Activated naive CD4-positive, alpha-beta T cell treated with anti-CD3 and anti-CD28 coated beads, Interleukin-2, amount 10 ng/mL, durations not matched to agents 7 days and 5 days (primary cell): ENCODE measurements around the gene GAB2.

Source experiments
- CTCF ChIA-PET: fragments of 350-600 bp; sonication (Branson Sonifier 250); formaldehyde crosslinking; loops from one replicate; lab custom pipeline; 2021; ENCODE audit warnings: antibody characterized with exemption; lab: Charles Lee
- DNase-seq: peaks from one replicate; pipeline ENCODE4 v3.0.0-alpha.2; 2020
- H3K27ac Mint-ChIP-seq: one replicate; pipeline ENCODE4 v1.8.0; 2021; ENCODE audit warnings: mild to moderate bottlenecking, moderate library complexity, mixed read lengths
- H3K27me3 Mint-ChIP-seq: one replicate; pipeline ENCODE4 v1.8.0; 2021; ENCODE audit warnings: mild to moderate bottlenecking, mixed read lengths
- H3K36me3 Mint-ChIP-seq: one replicate; pipeline ENCODE4 v1.8.0; 2021; ENCODE audit warnings: mixed read lengths
- H3K4me1 Mint-ChIP-seq: one replicate; pipeline ENCODE4 v1.8.0; 2021; ENCODE audit warnings: mixed read lengths
- H3K4me3 Mint-ChIP-seq: one replicate; pipeline ENCODE4 v1.8.0; 2021; ENCODE audit warnings: mild to moderate bottlenecking, moderate library complexity, mixed read lengths
- H3K9me3 Mint-ChIP-seq: one replicate; pipeline ENCODE4 v1.8.0; 2021; ENCODE audit warnings: mixed read lengths

GAB2 gene

DNA sequence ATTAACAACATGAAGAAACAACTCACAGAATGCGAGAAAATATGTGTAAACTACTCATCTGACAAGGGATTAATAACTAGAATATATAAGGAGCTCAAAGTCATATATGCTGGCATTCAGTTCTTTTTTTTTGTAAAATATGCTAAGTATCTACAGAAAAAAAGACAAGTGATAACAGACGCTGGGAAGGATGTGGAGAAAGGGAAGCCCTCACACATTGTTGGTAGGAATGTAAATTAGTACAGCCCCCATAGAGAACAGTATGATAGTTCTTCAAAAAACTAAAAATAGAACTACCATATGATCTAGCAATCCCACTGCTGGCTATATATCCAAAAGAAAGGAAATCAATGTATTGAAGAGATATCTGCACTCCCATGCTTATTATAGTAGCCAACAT, 13.8 kb downstream of the GAB2 start:
- H3K27me3 Mint-ChIP-seq: peaks cover 13% of the 10 kb centered on the region
- no peak overlapping the region for H3K27ac Mint-ChIP-seq
- H3K9me3 Mint-ChIP-seq: peaks cover 17% of the 10 kb centered on the region
- CTCF ChIA-PET: no interaction called here
- H3K36me3 Mint-ChIP-seq: peaks cover 17% of the 10 kb centered on the region
- peaks cover 10% of the 10 kb centered on the region for H3K4me1 Mint-ChIP-seq
- H3K4me3 Mint-ChIP-seq: no peak overlapping the region
- DNase-seq: no peak

DNA sequence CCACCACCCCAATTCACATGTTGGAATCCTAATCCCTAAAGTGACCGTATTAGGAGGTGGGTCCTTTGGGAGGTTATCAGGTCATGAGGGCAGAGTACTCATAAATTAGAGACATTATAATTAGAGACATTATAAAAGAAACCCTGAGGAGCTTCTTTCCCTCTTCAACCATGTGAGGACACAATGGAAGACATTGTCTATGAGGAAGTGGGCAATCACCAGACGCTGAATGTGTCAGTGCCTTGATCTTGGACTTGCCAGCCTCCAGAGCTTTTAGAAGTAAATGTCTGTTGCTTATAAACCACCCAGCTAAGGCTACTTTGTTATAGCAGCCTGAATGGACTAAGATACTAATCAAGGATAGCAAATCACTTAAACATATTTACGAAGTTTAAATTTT, 14.8 kb downstream of the GAB2 start:
- Mint-ChIP-seq H3K27me3 (peaks cover 13% of the 10 kb centered on the region), H3K36me3 (peaks cover 12% of the 10 kb centered on the region), H3K9me3 (peaks cover 12% of the 10 kb centered on the region), H3K27ac (no peak overlapping the region), H3K4me1 (peaks cover 12% of the 10 kb centered on the region), H3K4me3 (no peak overlapping the region)
- CTCF ChIA-PET: no interaction called here
- DNase-seq: no peak

DNA sequence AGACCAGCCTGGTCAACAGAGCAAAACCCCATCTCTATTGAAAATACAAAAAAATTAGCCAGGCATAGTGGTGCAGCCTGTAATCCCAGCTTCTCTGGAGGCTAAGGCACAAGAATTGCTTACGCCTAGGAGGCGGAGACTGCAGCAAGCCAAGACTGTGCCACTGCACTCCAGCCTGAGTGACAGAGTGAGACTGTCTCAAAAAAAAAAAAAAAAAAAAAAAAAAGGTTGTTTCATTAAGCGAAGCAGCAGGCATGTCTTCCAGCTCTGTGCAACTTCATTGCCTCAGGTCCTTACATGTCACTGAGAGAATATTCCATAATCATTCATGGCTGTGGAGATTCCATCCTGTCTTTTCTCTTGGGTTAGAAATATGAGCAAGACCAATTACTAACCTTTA, 16.9 kb downstream of the GAB2 start:
- H3K27ac Mint-ChIP-seq: no peak overlapping the region
- H3K9me3 Mint-ChIP-seq: no peaks in the 10 kb centered on the region
- no peaks in the 10 kb centered on the region for H3K27me3 Mint-ChIP-seq
- peaks cover 1% of the 10 kb centered on the region for H3K36me3 Mint-ChIP-seq
- H3K4me3 Mint-ChIP-seq: no peak overlapping the region
- DNase-seq: no peak
- H3K4me1 Mint-ChIP-seq: peaks cover 12% of the 10 kb centered on the region
- CTCF ChIA-PET: no interaction called here

DNA sequence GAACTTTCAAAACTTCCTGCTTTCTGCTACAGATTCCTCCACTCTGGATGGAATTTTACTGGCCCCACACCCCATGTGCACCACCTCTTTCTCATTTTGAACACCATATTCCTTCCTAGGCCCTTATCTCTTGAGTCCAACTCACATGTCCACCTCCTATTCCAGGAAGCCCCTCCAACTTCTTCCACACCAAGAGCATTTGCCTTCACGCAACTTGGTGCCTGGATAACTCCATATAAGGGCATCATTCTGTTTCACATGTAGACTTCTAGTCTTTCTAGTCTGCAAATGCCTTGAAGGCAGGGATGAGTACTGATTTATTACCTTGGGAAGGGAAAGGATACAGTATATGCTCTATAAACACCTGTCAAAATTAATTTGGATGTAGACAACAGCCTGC, 17.5 kb downstream of the GAB2 start:
- peaks cover 1% of the 10 kb centered on the region for H3K36me3 Mint-ChIP-seq
- no peak for DNase-seq
- CTCF ChIA-PET: no interaction called here
- no peaks in the 10 kb centered on the region for H3K9me3 Mint-ChIP-seq
- peaks cover 12% of the 10 kb centered on the region for H3K4me1 Mint-ChIP-seq
- H3K27me3 Mint-ChIP-seq: no peaks in the 10 kb centered on the region
- H3K27ac Mint-ChIP-seq: no peak overlapping the region
- H3K4me3 Mint-ChIP-seq: no peak overlapping the region

DNA sequence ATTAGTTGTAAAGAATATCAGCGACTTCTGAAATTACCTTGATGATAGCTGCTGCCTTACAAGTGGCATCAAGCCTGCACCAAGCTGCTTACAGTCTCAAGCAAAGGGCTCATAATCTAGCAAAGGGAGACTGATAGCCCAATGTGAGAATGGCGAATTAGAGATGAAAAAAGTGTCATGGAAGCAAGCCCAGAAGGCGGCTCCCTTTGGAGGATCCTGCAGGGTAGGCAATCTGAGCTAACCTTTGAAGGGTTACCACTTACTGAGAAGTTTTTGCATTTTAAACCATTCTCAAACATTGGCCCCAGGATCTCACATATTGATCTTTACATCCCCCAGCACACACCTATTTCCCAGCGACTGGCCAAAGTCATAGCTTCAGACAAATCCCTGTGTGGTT, 18.5 kb downstream of the GAB2 start:
- no peak overlapping the region for H3K4me3 Mint-ChIP-seq
- H3K27me3 Mint-ChIP-seq: no peaks in the 10 kb centered on the region
- CTCF ChIA-PET: no interaction called here
- peaks cover 1% of the 10 kb centered on the region for H3K36me3 Mint-ChIP-seq
- no peak for DNase-seq
- H3K27ac Mint-ChIP-seq: no peak overlapping the region
- H3K9me3 Mint-ChIP-seq: no peaks in the 10 kb centered on the region
- H3K4me1 Mint-ChIP-seq: peaks cover 12% of the 10 kb centered on the region

DNA sequence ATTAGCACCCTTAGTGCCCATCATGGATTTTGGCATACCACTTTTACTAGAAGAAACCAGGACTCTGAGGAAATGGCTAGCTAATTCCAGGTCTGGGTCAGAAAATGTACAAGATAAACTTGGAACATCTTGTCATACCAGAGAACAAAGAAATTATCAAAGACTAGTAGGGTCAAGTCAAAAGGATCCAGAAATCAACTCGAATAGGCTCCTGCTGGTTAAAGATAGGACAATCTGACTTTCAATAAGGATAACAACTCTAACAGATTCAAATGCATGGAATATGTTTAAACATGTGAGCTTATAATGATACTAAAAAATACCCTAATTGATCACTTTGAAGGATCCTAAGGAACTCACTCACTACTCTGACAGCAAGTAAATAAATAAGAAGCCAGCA, 18.9 kb downstream of the GAB2 start:
- no peak overlapping the region for H3K4me3 Mint-ChIP-seq
- no peak for DNase-seq
- CTCF ChIA-PET: no interaction called here
- H3K9me3 Mint-ChIP-seq: no peaks in the 10 kb centered on the region
- no peak overlapping the region for H3K27ac Mint-ChIP-seq
- no peaks in the 10 kb centered on the region for H3K27me3 Mint-ChIP-seq
- H3K4me1 Mint-ChIP-seq: peaks cover 12% of the 10 kb centered on the region
- H3K36me3 Mint-ChIP-seq: peaks cover 1% of the 10 kb centered on the region

DNA sequence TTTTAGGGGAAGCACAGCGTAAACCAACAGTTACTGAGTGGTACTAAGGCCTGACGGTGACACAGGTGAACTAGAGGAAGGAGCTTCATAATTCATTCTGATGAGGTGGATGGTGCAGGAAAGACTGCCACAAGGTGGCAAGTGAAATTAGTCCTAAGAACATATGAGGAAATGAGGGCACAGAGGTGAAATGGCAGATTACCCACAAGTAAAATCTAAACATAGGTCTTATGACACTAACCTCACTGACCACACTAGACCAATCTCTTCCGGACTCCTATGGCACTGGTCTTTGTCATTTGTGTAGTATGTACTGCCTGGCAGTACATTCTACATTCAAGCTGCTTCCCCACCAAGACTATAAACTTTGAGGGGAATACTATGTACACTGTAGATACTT, 20.2 kb downstream of the GAB2 start:
- Mint-ChIP-seq H3K9me3 (no peaks in the 10 kb centered on the region), H3K27ac (peak overlapping the region; percentile 38), H3K36me3 (peaks cover 1% of the 10 kb centered on the region), H3K4me1 (peaks cover 20% of the 10 kb centered on the region), H3K4me3 (no peak overlapping the region), H3K27me3 (no peaks in the 10 kb centered on the region)
- DNase-seq: peak; percentile 33
- CTCF ChIA-PET: interaction anchor here (0.7 to 1.0 kb wide), 2 partner anchors 167 to 169 kb away, joined by 3 to 4 read pairs; no protein-coding TSS in a partner anchor

DNA sequence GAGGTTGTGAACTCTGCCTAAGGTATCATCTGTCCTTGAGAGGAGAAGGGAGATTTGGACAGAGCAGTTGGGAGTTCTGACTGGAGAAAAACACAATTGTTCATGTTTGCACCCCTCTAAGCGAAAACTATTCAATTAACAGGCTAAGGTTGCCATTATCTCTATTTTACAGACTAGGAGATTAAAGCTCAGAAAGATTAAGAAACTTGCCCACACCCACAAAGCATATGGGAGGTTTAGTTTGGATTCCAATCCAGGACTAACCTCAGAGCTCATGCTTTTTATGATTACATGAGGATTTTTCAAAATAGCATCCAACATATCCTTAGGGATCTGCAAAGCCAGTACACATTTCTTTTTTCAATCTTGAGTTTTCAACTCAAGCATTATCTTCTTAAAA, 22.0 kb downstream of the GAB2 start:
- Mint-ChIP-seq H3K4me3 (no peak overlapping the region), H3K36me3 (no peaks in the 10 kb centered on the region), H3K27me3 (no peaks in the 10 kb centered on the region), H3K9me3 (no peaks in the 10 kb centered on the region), H3K4me1 (peaks cover 21% of the 10 kb centered on the region), H3K27ac (no peak overlapping the region)
- DNase-seq: no peak
- CTCF ChIA-PET: no interaction called here

DNA sequence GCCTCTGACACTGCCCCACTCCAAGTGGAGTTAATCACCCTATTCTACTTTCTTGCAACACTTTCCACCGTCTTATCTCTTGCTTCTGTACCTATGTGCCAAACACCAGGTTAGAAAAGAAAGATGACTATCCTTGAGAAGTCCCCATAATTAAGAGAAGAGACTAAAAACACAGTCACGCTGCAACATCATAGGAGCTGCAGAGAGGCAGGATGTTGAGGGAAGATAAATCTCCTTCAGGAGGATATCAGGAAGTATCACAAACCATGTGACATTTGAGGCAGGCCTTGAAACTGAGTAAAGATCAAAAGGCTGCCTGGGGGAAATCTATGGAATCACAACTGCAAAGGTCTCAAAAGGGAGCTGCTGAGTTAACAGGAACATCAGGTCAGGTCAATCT, 24.8 kb downstream of the GAB2 start:
- Mint-ChIP-seq H3K9me3 (no peaks in the 10 kb centered on the region), H3K36me3 (peaks cover 4% of the 10 kb centered on the region), H3K27ac (no peak overlapping the region), H3K27me3 (no peaks in the 10 kb centered on the region), H3K4me3 (no peak overlapping the region), H3K4me1 (peaks cover 18% of the 10 kb centered on the region)
- CTCF ChIA-PET: no interaction called here
- DNase-seq: no peak

DNA sequence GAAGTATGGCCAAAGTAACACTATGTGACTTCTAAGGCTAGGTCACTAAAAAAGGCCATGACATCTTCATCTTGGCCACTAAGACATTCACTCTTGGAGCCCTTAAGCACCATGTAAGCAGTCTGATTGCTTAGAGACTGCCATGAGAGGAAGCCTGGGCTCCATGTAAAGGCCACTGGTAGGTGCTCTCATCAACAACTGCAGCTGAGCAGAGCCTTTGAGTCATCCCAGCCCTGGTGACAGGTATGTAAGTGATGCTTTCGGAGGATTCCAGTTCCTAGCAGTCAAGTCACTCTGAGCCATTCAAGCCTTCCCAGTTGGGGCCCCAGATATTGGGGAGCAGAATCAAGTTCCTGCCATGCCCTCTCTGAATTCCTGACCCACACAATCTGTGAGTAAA, 26.2 kb downstream of the GAB2 start:
- Mint-ChIP-seq H3K4me1 (peaks cover 10% of the 10 kb centered on the region), H3K9me3 (peaks cover 5% of the 10 kb centered on the region), H3K27me3 (no peaks in the 10 kb centered on the region), H3K36me3 (peaks cover 8% of the 10 kb centered on the region), H3K27ac (no peak overlapping the region), H3K4me3 (no peak overlapping the region)
- CTCF ChIA-PET: no interaction called here
- no peak for DNase-seq

DNA sequence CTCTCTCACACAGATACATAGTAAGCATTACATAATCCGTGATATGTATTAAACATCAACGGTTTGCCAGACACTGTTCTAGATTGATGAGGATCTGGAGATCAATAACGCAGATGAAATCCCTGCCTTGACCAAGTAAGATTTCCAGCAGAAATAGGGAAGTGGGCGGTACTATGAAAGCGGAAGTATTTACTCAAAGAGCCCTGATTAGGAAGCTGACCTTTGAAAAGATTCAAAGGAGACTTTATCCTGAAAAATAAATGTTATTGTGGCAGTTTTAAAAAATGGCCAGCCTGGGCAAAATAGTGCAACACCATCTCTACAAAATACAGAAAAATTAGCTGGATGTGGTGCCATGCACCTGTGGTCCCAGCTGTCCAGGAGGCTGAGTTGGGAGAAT, 26.8 kb downstream of the GAB2 start:
- H3K9me3 Mint-ChIP-seq: peaks cover 11% of the 10 kb centered on the region
- CTCF ChIA-PET: no interaction called here
- H3K4me1 Mint-ChIP-seq: peaks cover 10% of the 10 kb centered on the region
- no peak for DNase-seq
- peaks cover 8% of the 10 kb centered on the region for H3K36me3 Mint-ChIP-seq
- no peaks in the 10 kb centered on the region for H3K27me3 Mint-ChIP-seq
- no peak overlapping the region for H3K27ac Mint-ChIP-seq
- H3K4me3 Mint-ChIP-seq: no peak overlapping the region

DNA sequence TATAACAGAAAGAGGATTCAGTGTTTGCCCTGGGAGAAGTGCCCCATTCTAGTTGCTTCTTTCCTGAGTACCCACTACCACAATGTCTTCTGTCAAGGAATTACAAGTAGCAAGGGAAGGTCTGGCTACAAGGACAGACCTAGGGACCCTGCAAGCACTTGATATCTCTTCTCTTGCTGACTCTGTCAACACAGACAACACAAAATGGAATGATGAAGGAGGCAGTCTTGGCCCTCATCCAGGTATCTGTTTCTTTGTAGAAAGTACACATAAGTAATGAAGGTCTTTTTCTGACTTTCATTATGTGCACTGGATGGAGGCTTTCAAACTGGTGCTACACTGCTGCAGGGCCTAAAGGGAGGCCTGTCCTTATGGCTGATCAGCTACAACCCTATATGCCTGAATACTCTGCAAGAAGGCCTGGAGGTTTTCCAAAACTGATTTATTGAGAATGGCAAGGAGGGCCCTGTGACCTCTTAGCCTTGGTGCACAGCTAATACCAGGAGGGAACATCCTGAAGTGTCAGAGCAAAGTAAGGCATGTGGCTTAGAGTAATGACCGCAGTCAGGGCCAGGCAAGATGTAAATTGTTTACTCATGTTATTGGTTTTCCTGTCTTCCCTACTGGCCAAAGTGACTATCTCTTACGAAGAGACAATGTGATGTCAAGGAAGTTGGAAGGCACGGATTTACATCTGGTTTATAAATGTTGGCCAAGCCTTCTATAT, 31.2 kb downstream of the GAB2 start:
- H3K36me3 Mint-ChIP-seq: peaks cover 27% of the 10 kb centered on the region
- peaks cover 31% of the 10 kb centered on the region for H3K9me3 Mint-ChIP-seq
- H3K27ac Mint-ChIP-seq: no peak overlapping the region
- no peaks in the 10 kb centered on the region for H3K4me1 Mint-ChIP-seq
- peaks cover 4% of the 10 kb centered on the region for H3K27me3 Mint-ChIP-seq
- CTCF ChIA-PET: interaction anchor here (0.6 kb wide), 1 partner anchor 1967 kb away, joined by 3 read pairs; no protein-coding TSS in a partner anchor
- no peak overlapping the region for H3K4me3 Mint-ChIP-seq
- DNase-seq: no peak

DNA sequence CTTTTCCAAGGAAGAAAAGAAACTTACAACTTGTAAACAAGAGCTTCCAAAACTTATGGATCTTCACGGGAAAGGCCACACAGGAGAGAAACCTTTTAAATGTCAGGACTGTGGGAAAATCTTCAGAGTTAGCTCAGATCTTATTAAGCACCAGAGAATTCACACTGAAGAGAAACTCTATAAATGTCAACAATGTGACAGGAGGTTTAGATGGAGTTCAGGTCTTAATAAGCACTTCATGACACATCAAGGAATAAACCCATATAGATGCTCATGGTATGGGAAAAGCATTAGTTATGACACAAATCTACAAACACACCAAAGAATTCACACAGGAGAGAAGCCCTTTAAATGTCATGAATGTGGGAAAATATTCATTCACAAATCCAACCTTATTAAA, 32.4 kb downstream of the GAB2 start:
- Mint-ChIP-seq H3K9me3 (peaks cover 31% of the 10 kb centered on the region), H3K27me3 (peaks cover 4% of the 10 kb centered on the region), H3K27ac (no peak overlapping the region), H3K4me3 (no peak overlapping the region), H3K4me1 (no peaks in the 10 kb centered on the region), H3K36me3 (peaks cover 28% of the 10 kb centered on the region)
- CTCF ChIA-PET: interaction anchor here (0.6 kb wide), 1 partner anchor 47 kb away, joined by 5 read pairs; no protein-coding TSS in a partner anchor
- no peak for DNase-seq

DNA sequence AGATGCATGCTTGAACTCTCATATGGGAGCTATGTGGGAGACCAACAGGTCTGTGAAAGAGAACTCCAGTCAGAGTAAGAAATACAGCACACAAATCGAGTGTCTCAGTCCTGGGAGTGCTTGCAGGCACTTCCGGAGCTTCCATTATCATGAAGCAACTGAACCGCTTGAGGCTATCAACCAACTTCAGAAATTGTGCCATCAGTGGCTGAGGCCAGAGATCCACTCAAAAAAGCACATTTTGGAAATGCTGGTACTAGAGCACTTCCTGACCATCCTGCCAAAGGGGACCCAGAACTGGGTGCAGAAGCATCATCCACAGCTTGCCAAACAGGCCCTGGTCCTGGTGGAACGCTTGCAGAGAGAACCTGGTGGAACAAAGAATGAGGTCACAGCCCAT, 33.4 kb downstream of the GAB2 start:
- H3K27ac Mint-ChIP-seq: no peak overlapping the region
- peaks cover 6% of the 10 kb centered on the region for H3K4me1 Mint-ChIP-seq
- CTCF ChIA-PET: interaction anchor here (0.5 kb wide), 1 partner anchor 123 kb away, joined by 3 read pairs; no protein-coding TSS in a partner anchor
- H3K27me3 Mint-ChIP-seq: peaks cover 4% of the 10 kb centered on the region
- peaks cover 31% of the 10 kb centered on the region for H3K9me3 Mint-ChIP-seq
- H3K36me3 Mint-ChIP-seq: peaks cover 27% of the 10 kb centered on the region
- H3K4me3 Mint-ChIP-seq: no peak overlapping the region
- no peak for DNase-seq

DNA sequence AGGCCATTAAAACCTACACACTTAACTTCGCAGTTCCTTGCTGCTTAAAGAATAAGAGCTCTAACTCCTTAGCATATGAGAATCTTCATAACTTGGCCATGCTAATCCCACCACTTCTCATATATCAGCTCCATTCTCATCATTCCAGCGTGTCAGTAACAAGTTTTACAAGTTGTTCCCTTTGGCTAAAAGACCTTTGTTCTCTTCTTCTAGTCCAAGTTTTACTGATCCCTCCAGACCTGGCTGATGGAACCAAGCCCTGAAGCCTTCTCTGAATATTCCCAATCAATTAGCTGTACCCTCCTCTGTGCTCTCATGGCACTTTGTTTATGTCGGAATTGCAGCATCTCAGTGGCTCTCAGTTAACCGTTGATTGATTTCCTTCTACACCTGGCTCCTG, 35.8 kb downstream of the GAB2 start:
- H3K4me1 Mint-ChIP-seq: peaks cover 13% of the 10 kb centered on the region
- peaks cover 35% of the 10 kb centered on the region for H3K9me3 Mint-ChIP-seq
- no peak for DNase-seq
- CTCF ChIA-PET: no interaction called here
- peaks cover 28% of the 10 kb centered on the region for H3K36me3 Mint-ChIP-seq
- H3K27me3 Mint-ChIP-seq: peaks cover 4% of the 10 kb centered on the region
- no peak overlapping the region for H3K4me3 Mint-ChIP-seq
- no peak overlapping the region for H3K27ac Mint-ChIP-seq
